ENCODE measurements around the gene LANCL2. TPM values are rescaled to one million over a fixed set of nuclear protein-coding genes. Genes with fewer than 3 reads are reported as not detected.

The LANCL2 gene
- total RNA-seq, 1 donor from 2014 or later, result 5.7 TPM

DNA sequence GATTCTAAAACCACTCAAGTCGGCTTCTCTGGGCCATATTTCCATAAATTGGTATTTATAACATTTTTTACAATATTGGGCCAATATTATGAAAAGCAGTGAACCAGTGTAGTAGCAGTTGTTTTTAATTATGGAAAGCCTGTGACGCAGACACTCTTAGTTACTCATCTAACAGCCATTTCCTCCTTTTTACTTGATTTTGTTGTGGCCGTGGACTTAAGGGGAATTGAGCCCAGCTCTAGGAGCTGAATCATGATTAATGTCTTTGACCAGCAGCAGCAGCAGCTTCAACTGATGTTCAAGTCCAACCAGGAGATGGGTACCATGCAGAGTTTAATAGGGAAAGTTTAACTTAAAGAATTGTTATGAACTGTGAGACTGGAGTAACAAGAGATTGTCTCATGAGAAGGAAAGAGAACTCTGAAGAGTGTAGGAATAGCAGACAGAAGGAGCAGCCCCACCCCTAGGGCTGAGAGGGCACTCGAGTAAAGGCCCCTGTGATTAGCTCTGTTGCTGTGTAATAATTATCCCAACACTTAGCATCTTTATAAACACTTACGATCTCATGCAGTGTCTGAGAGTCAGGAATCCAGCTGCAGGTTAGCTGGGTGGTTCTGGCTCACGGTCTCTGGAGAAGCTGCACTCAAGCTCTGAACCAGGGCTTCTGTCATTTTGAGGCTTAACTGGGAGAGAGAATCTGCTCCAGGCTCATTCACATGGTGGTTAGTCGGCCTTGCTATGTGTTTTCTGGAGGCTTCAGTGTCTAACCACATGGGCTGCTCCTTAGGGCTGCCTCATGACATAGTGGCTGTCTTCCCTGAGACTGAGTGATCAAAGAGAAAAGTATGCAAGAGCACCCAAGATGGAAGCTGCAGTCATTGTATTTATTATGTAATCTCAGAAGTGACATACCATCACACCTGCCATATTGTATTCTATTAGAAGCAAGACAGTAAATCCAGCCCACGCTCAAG is 4.6 kb downstream of the LANCL2 start:
- intact Hi-C loops (cut with DNase I), result no loop called here
- Histone ChIP-seq H3K4me1 (peaks cover 21% of the 10 kb centered on the region), H3K36me3 (no peaks in the 10 kb centered on the region), H3K27ac (no peak overlapping the region), H3K9me3 (no peaks in the 10 kb centered on the region), H3K27me3 (ENCODE audit: low read depth) (no peaks in the 10 kb centered on the region), H3K4me3 (no peak overlapping the region)
- no peak for TF ChIP-seq CTCF (IDR thresholded peaks at IDR 0.05)
- ATAC-seq (no peak), DNase-seq (no peak)

- intact Hi-C loops (cut with DNase I), result no loop called here
- TF ChIP-seq CTCF (IDR thresholded peaks at IDR 0.05), result no peak
- DNase-seq (no peak), ATAC-seq (no peak)
- Histone ChIP-seq H3K36me3 (no peaks in the 10 kb centered on the region), H3K27me3 (ENCODE audit: low read depth) (no peaks in the 10 kb centered on the region), H3K4me3 (no peak overlapping the region), H3K9me3 (no peaks in the 10 kb centered on the region), H3K4me1 (no peaks in the 10 kb centered on the region), H3K27ac (no peak overlapping the region)
Measured at GRCh38 chr7:55374213-55374612, 9.1 kb downstream of the LANCL2 start.

GRCh38 chr7:55375237-55375636 is 10.1 kb downstream of the LANCL2 start:
- intact Hi-C loops (cut with DNase I), result no loop called here
- TF ChIP-seq CTCF (IDR thresholded peaks at IDR 0.05), result no peak
- H3K4me1 ChIP-seq, result no peaks in the 10 kb centered on the region
- no peak overlapping the region for H3K4me3 ChIP-seq
- H3K9me3 ChIP-seq, result no peaks in the 10 kb centered on the region
- DNase-seq, result no peak
- no peaks in the 10 kb centered on the region for H3K36me3 ChIP-seq
- ATAC-seq, result no peak
- H3K27ac ChIP-seq, result no peak overlapping the region
- H3K27me3 ChIP-seq (ENCODE audit: low read depth), result no peaks in the 10 kb centered on the region

- Histone ChIP-seq H3K9me3 (no peaks in the 10 kb centered on the region), H3K27ac (no peak overlapping the region), H3K36me3 (no peaks in the 10 kb centered on the region), H3K4me1 (no peaks in the 10 kb centered on the region), H3K27me3 (ENCODE audit: low read depth) (no peaks in the 10 kb centered on the region), H3K4me3 (no peak overlapping the region)
- intact Hi-C loops (cut with DNase I), result no loop called here
- TF ChIP-seq CTCF (IDR thresholded peaks at IDR 0.05), result no peak
- ATAC-seq (no peak), DNase-seq (no peak)
Measured at GRCh38 chr7:55377162-55377817, 12.2 kb downstream of the LANCL2 start.

DNA sequence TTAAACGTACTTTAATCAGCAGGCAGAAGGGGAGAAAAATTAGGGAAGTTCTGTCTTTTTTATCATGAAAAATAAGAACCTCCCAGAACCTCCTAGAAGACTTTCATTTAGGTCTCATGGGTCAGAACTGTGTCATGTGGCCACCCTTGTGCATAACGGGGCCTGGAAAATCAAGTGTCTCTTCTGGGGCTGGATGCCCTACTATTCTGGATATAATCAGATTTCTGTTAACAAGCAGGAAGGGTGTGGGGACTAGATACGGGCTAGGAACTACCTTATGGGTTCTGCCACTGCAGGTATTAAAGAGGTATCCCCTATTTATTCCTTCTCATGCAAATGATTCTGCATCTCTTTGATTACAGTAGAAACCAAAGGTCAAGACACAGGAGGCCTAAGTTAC is 14.1 kb downstream of the LANCL2 start:
- H3K4me1 ChIP-seq, result no peaks in the 10 kb centered on the region
- DNase-seq (no peak), ATAC-seq (no peak)
- intact Hi-C loops (cut with DNase I), result no loop called here
- no peak for TF ChIP-seq CTCF (IDR thresholded peaks at IDR 0.05)
- no peaks in the 10 kb centered on the region for H3K9me3 ChIP-seq
- no peak overlapping the region for H3K4me3 ChIP-seq
- no peaks in the 10 kb centered on the region for H3K27me3 ChIP-seq (ENCODE audit: low read depth)
- no peaks in the 10 kb centered on the region for H3K36me3 ChIP-seq
- H3K27ac ChIP-seq, result no peak overlapping the region

All from lower lobe of right lung (tissue), 2 donors.